ENCODE measurements around the gene CCL1.

DNA sequence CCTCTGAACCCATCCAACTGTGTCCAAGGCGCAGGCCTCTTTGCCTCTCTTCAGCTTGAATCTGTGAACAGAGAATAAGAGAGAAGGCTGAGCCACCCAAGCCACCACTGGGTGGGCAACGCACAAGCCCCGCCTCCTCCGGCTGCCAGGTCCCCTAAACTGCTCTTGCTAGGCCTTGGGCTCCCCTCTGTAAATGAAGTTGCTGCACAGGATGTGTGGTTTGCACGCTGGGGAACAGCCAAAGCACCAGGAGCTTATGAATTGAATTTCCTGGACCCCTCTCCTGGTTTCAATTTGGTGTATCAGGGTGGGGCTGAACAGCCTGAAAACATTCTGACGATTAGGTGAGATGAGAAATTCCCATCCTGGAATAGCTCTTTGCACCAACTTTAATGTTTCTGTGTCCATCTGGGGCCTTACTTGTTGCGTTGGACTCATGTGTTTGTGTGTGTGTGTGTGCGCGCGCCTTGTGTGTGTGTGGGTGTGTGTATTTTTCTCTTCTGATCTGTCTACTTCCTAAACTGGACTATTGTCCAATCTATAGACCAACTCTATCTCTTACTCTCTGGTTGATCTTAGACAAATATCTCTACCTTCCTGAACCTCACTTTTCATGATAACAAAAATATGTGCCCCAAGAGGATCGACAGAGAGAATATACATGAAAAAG lies 2.3 kb downstream of the CCL1 start:
- TF ChIP-seq, protein P1, sequence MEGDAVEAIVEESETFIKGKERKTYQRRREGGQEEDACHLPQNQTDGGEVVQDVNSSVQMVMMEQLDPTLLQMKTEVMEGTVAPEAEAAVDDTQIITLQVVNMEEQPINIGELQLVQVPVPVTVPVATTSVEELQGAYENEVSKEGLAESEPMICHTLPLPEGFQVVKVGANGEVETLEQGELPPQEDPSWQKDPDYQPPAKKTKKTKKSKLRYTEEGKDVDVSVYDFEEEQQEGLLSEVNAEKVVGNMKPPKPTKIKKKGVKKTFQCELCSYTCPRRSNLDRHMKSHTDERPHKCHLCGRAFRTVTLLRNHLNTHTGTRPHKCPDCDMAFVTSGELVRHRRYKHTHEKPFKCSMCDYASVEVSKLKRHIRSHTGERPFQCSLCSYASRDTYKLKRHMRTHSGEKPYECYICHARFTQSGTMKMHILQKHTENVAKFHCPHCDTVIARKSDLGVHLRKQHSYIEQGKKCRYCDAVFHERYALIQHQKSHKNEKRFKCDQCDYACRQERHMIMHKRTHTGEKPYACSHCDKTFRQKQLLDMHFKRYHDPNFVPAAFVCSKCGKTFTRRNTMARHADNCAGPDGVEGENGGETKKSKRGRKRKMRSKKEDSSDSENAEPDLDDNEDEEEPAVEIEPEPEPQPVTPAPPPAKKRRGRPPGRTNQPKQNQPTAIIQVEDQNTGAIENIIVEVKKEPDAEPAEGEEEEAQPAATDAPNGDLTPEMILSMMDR (IDR thresholded peaks at IDR 0.05; ENCODE audit: low read depth, low read length, poor library complexity, severe bottlenecking) = no peak
- TF ChIP-seq EZH2phosphoT487 (IDR thresholded peaks at IDR 0.05; ENCODE audit: borderline replicate concordance, low read length) = no peak
